ENCODE measurements around the gene ACBD7.

The ACBD7 gene

GRCh38 chr10:15116225-15116624, 27.6 kb upstream of the ACBD7 start:
- H3K27ac ChIP-seq = no peak overlapping the region
- H3K4me1 ChIP-seq (ENCODE audit: low read depth, poor library complexity, severe bottlenecking) = peaks cover 29% of the 10 kb centered on the region
- no peak overlapping the region for H2AFZ ChIP-seq (ENCODE audit: low read depth)
- no peak overlapping the region for H3K4me3 ChIP-seq (IDR thresholded peaks at IDR 0.05; ENCODE audit: insufficient read depth, low read depth, low read length)
- no peaks in the 10 kb centered on the region for H4K20me1 ChIP-seq (ENCODE audit: insufficient read depth)
- no peak overlapping the region for H3K9ac ChIP-seq
- H3K79me2 ChIP-seq (ENCODE audit: insufficient read depth, low read depth) = no peaks in the 10 kb centered on the region
- TF ChIP-seq CTCF (conservative IDR thresholded peaks at IDR 0.05; ENCODE audit: low read depth, low read length) = no peak
- no peak overlapping the region for H3K4me2 ChIP-seq
- H3K36me3 ChIP-seq (ENCODE audit: insufficient read depth) = no peaks in the 10 kb centered on the region
- no peaks in the 10 kb centered on the region for H3K27me3 ChIP-seq (ENCODE audit: insufficient read depth, low read depth)

- Histone ChIP-seq H3K27me3 (ENCODE audit: insufficient read depth, low read depth) (no peaks in the 10 kb centered on the region), H3K4me1 (ENCODE audit: low read depth, poor library complexity, severe bottlenecking) (peaks cover 14% of the 10 kb centered on the region), H3K4me3 (IDR thresholded peaks at IDR 0.05; ENCODE audit: insufficient read depth, low read depth, low read length) (no peak overlapping the region), H3K9ac (no peak overlapping the region), H4K20me1 (ENCODE audit: insufficient read depth) (no peaks in the 10 kb centered on the region), H3K4me2 (no peak overlapping the region), H3K79me2 (ENCODE audit: insufficient read depth, low read depth) (no peaks in the 10 kb centered on the region), H3K27ac (no peak overlapping the region), H3K36me3 (ENCODE audit: insufficient read depth) (no peaks in the 10 kb centered on the region), H2AFZ (ENCODE audit: low read depth) (no peak overlapping the region)
- TF ChIP-seq CTCF (conservative IDR thresholded peaks at IDR 0.05; ENCODE audit: low read depth, low read length) = no peak
These were observed 25.2 kb upstream of the ACBD7 start for GRCh38 chr10:15113766-15114165.

- Histone ChIP-seq H3K27me3 (ENCODE audit: insufficient read depth, low read depth) (no peaks in the 10 kb centered on the region), H3K9ac (no peak overlapping the region), H3K36me3 (ENCODE audit: insufficient read depth) (no peaks in the 10 kb centered on the region), H3K4me2 (no peak overlapping the region), H3K4me3 (IDR thresholded peaks at IDR 0.05; ENCODE audit: insufficient read depth, low read depth, low read length) (no peak overlapping the region), H3K4me1 (ENCODE audit: low read depth, poor library complexity, severe bottlenecking) (peaks cover 3% of the 10 kb centered on the region), H2AFZ (ENCODE audit: low read depth) (no peak overlapping the region), H3K79me2 (ENCODE audit: insufficient read depth, low read depth) (no peaks in the 10 kb centered on the region), H4K20me1 (ENCODE audit: insufficient read depth) (no peaks in the 10 kb centered on the region), H3K27ac (no peak overlapping the region)
- TF ChIP-seq CTCF (conservative IDR thresholded peaks at IDR 0.05; ENCODE audit: low read depth, low read length) = no peak
These were observed 24.1 kb upstream of the ACBD7 start for GRCh38 chr10:15112657-15113056.

- Histone ChIP-seq H3K27ac (no peak overlapping the region), H2AFZ (ENCODE audit: low read depth) (no peak overlapping the region), H3K4me3 (IDR thresholded peaks at IDR 0.05; ENCODE audit: insufficient read depth, low read depth, low read length) (no peak overlapping the region), H3K4me2 (no peak overlapping the region), H4K20me1 (ENCODE audit: insufficient read depth) (no peaks in the 10 kb centered on the region), H3K4me1 (ENCODE audit: low read depth, poor library complexity, severe bottlenecking) (no peaks in the 10 kb centered on the region), H3K27me3 (ENCODE audit: insufficient read depth, low read depth) (no peaks in the 10 kb centered on the region), H3K36me3 (ENCODE audit: insufficient read depth) (no peaks in the 10 kb centered on the region; the same call in 1 of the 2 replicates), H3K9ac (no peak overlapping the region), H3K79me2 (ENCODE audit: insufficient read depth, low read depth) (peaks cover 5% of the 10 kb centered on the region; the same call in 1 of the 2 replicates)
- TF ChIP-seq CTCF (conservative IDR thresholded peaks at IDR 0.05; ENCODE audit: low read depth, low read length) = peak; percentile 99
These were observed 17.9 kb upstream of the ACBD7 start for GRCh38 chr10:15106352-15107013.
